HG02759 (cell line): ENCODE data around the gene PSMD14.
"Not testable (repeated sequence)": the region's sequence is repeated elsewhere in the genome, so short reads cannot be mapped to it uniquely, and the experiment has no call there.

ENCODE experiments used
- ATAC-seq: cut with Tn5 transposase; IDR thresholded peaks from one replicate; pipeline ENCODE4 v1.9.1; 2021; ENCODE audit warnings: mild to moderate bottlenecking, moderate library complexity; ENCODE audit not compliant: unreplicated experiment

The PSMD14 gene

DNA sequence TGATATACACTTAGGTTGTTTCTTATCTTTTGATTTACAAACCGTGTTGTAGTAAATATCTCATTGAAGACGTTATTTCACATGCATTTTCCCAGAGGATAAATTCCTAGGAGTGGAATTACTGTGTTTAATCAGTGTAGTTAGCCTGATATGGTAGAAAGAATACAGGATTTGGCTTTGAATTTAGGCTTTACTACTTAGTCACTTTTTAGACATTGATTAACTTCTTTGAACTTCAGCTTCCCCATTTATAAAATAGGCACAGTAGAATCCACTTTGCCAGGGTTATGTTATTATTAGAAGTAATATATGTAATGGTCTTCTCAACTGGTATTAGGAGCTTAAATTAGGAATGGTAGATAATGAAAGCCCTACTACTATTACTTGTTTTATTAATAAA lies 27.4 kb downstream of the PSMD14 start:
- ATAC-seq: no peak

DNA sequence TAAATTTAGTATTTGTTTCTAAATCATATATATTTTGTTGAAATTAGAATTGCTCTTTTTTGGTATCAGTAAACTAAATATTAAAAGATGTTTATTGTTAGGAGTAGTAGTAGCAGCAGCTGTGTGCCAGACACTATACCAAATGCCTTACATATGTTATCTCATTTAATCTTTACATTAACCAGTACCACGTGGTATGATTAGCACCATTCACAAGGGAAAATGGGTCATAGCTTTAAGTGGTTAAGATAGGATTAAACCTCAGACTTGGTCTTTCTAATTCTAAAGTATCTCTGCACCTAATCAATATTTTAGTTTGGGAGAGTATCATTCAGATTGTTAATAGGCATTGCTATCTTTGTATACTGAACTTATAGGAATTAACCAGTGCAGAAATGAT lies 29.0 kb downstream of the PSMD14 start:
- no peak for ATAC-seq

DNA sequence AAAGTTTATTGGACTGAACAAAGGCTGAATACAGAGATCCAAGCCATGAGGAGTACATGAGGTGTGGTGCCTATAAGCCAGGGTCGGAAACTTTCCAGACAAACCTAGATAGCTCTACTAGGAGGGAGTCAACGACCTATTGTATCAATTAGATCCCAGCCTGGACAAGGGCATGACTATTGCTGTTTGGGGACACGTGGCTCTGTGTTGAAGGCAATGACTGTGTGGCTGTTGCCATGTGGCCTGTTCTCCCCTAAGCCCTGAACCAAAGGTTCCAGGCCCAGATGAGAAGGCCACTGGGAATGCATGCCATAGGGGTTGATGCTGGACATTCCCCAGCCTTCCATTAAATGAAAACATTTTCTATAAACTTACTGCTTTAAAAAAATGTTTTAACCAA lies 31.3 kb downstream of the PSMD14 start:
- ATAC-seq: not testable (repeated sequence)

DNA sequence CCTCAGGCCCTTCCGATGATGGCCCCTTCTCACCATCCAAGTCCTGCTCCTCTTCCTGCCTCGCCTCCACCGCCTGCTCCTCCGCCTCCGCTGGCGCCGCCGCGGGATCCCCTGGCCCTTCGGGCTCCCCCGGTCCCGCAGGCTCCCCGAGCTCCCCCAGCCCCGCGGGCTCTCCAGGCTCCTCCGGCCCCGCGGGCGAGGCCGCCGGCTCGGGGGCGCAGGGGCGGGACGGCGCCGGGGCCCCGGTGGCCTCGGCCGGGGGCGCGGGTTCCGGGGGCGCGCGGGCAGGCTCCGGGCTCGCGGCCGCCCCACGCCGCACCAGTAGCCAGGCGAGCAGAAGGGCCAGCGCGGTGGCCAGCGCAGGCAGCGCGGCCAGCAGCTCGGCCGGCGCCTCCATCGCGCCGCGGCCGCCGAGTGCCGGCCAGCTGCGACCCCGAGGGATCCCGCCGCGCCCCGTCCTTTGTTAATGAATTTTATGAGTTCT lies 32.7 kb downstream of the PSMD14 start:
- not testable (repeated sequence) for ATAC-seq

DNA sequence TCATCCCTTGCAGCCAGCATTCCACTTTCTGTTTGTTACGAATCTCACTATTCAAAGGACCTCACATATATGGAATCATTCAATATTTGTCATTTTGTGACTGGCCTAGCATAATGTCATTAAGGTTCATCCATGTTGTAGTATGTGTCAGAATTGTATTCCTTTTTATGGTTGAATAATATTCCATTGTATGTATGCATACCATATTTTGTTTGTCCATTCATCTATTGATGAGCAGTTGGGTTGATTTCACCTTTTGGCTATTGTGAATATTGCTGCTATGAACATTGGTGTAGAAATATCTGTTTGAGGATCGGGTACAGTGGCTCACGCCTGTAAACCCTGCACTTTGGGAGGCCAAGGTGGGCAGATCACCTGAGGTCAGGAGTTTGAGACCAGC lies 35.0 kb downstream of the PSMD14 start:
- ATAC-seq: no peak

DNA sequence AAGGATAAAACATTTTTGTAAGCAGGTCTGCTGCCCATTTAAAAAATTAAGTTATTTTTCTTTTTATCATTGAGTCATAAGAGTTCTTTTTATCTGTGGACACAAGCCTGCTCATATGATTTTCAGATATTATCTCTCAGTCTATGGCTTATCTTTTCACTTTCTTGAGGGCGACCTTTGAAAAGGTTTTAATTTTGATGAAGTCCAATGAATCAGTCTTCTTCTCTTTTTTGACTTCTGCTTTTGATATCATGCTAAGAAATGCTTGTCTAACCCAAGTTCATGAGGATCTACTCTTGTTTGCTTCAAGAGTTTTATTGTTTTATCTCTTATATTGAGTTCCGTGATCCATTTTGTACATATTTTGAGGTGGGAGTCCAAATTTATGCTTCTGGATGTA lies 36.5 kb downstream of the PSMD14 start:
- ATAC-seq: no peak

DNA sequence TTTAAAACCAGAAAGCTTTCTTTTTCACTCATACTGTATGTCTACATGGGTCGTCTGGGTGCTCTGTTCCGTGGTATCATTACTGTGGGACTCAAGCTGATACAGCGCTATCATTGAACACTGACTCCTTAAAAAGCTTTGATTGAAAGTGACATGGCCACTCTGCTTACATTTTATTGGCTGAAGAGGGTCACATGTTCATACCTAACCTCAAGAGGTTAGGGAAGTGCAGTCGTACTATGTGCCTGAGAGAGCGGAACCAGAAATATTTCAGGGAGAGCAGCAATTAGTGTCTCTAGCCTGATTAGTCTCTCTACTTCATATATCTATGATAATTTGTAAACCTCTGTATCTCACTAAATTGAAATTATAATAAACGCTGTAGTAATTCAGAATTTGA lies 43.5 kb downstream of the PSMD14 start:
- ATAC-seq: no peak

DNA sequence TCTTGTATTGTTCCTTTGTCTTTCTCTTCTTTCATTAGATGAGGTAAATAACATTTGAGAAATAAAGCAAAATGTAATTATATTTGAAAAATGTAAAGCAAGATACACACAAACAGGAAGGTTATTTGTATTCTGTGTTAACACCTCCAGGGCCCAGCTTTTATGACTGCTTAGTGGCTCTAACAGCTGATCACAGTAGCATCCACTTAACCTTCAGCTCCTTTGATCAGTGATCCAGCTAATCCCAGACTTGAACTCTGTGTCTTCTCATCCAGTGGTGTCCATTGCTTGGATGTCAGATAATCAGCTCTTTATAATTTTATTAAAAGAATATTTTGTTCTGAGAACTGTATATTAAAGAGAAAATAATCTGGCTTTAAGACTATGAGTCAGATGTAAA lies 44.5 kb downstream of the PSMD14 start:
- no peak for ATAC-seq

DNA sequence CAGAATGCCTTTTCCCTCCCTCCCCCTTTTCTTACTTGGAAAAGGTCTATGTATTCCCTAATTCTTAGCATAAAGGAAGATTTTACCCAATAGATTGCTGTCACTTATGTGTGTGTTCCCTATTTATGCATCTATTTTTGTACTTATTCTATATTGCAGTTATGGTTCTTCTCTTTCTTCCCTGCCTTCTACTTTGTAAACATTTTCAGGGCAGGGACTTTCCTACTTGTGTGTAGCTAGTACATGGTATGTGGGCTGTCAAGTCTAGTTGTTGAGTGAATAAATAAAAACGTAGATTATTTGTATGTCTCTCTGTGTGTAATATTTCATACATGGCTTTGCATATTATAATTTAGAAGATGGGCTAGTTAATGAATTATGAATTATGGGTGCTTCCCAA lies 45.3 kb downstream of the PSMD14 start:
- no peak for ATAC-seq

DNA sequence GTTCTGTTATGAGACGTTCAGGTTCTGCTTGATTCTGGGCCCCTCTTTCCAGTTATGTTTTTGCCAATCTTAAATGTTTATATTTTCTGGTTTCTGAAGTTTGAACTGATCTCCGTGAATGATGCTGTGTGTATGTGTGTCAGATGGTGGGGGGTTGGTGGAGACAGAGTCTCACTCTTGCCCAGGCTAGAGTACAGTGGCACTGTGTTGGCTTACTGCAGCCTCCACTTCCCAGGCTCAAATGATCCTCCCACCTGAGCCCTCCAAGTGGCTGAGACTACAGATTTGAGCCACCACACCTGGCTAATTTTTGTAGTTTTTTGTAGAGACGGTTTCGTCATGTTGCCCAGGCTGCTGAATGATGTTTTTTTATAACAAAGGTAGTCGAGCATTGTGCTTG lies 45.9 kb downstream of the PSMD14 start:
- no peak for ATAC-seq

DNA sequence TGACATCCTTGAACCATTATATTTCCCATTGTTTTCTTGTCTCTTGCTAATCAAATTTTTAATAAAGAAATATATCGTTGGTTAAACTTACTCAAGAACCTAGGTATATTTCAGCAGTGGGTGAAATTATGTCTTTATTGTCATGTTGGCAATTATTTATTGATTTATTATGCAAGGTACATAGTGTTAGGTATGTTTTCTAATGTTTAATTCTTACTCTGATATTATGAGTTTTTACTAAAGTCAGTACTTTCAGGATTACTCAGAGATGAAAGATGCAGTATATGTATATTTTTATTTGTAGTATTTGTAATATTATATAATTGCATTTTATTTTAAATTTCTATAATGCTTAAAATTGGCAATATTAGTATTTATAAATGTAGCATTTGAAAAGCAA lies 46.9 kb downstream of the PSMD14 start:
- ATAC-seq: no peak

DNA sequence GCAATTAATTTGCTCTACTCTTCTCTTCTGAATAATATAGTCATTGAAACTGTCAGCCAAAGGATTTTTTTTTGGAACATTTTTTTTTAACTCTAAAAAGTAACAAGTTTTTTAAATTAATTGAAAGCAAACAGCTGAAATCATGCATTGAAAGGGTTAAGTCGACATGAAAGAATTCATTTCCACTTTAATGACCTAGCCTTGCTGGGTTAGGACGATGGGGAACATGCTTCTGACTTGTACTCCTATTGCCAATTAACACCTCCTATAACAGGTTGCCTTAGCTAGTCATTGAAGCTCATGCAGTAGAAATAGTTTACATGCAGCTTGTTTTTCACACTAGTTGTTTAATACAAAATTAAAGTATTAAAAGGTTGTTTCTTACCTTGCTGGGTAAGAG lies 47.8 kb downstream of the PSMD14 start:
- no peak for ATAC-seq

DNA sequence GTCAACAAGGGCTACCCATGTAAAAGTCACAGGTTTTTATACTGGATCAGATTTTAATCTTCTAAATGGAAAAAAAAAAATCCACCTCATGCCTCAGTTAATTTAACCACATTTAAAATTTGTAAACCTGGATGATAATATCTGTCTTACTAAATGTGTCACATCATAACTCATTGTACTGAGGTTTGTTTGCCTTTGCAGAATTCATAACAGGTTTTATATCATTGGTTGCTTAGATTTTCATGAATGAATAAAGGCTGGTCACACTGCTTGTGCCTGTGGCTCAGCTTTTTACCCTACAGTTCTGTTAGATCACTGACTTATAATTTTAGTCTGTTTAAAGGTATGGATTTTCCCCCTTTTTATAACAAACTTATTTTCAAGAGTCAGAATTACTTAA lies 48.9 kb downstream of the PSMD14 start:
- no peak for ATAC-seq

DNA sequence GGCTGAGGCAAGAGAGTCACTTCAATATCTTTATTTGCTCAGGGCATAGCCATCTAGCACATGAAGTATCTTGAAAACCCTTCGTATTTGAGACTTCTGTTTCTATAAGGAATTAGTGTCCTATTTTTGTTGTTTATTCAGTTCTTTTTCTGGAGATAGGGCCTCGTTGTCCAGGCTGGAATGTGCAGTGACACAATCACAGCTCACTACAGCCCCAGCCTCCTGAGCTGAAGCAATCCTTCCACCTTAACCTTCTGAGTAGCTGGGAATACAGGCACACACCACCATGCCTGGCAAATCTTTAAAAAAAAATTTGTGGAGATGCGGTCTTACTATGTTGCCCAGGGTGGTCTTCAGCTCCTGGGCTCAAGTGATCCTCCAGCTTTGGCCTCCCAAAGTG lies 50.6 kb downstream of the PSMD14 start:
- ATAC-seq: no peak

DNA sequence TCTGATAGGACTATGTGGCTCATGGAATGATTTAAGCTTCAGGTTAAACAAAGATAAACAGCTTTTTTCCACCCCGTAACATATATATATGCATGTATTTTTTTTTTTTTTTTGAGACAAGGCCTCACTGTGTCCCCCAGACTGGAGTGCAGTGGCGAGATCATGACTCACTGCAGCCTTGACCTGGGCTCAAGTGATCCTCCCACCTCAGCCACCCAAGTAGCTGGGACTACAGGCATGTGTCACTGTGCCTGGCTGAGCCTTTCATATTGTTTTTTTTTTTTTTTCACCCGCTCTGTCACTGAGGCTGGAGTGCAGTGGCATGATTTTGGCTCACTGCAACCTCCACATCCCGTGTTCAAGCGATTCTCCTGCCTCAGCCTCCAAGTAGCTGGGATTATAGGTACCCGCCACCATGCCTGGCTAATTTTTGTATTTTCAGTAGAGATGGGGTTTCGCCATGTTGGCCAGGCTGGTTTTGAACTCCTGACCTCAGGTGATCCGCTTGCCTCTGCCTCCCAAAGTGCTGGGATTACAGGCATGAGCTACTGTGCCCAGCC lies 52.0 kb downstream of the PSMD14 start:
- not testable (repeated sequence) for ATAC-seq

DNA sequence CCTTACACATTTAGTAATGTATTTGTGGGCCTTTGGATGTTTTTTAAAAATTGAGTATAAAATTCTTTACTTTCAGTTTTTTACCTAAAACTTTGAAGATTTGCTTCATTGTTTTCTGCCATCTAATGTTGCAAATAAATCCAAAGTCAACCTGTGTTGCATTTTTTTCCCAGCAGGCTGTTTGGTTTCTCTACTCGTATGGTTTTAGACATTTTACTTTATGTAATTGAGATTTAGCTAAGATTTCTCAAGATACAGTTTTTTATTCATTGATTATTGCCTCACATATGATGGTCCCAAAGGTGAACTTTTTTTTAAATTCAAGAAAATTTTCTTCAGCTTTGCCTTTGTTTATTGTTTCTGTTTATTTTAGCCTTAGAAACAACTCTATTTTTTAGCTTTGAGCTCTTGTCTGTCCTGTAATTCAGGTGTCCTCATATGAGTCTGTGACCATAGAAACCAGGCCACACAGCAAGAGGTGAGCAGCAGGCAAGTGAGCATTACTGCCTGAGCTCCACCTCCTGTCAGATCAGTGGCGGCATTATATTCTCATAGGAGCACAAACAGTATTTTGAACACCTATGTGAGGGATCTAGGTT lies 54.4 kb downstream of the PSMD14 start:
- ATAC-seq: no peak

DNA sequence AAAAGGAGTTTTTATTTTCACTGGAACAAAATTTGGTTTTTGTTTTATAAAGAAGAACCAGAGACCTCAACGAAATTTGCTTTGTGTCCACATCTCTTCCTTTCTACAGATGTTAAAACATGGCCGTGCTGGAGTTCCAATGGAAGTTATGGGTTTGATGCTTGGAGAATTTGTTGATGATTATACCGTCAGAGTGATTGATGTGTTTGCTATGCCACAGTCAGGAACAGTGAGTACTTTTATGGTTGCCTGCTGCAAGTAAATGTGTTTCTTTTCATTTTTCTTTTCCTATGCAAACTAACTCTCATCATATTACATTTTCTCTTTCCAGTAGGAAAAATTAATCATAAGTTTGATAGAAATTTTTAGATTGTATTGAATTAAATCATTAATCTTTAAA lies 59.5 kb downstream of the PSMD14 start:
- ATAC-seq: no peak

DNA sequence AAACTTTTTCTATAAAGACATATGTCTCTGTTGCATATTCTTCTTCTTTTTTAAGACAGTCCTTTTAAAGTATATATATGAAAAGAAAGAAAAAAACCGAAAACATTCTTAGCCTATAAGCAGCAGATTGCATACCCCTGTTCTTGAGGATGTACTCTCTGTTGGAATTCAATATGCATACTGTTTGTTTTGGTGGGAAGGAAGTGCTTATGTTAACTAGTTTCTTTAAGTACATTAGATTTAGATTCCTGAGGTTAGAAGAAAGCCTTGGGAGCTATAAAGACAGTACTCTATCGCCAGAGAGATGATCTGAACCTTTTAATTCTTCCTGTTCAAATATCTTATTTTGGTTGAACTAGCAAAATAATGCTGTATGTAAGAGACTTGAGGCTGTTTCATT lies 61.1 kb downstream of the PSMD14 start:
- no peak for ATAC-seq

DNA sequence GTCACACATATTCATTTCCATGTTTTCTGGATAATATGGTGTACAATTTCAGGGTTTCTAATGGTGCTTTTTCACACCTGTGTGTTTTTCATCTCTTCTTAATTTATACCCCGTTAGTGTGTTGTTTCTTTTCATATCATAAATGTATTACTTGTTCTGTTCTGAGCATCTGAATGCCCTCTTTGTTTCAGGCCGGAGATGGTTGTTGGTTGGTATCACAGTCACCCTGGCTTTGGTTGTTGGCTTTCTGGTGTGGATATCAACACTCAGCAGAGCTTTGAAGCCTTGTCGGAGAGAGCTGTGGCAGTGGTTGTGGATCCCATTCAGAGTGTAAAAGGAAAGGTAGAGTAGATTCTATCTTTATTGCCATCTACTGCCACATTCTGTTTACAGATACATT lies 62.8 kb downstream of the PSMD14 start:
- no peak for ATAC-seq

DNA sequence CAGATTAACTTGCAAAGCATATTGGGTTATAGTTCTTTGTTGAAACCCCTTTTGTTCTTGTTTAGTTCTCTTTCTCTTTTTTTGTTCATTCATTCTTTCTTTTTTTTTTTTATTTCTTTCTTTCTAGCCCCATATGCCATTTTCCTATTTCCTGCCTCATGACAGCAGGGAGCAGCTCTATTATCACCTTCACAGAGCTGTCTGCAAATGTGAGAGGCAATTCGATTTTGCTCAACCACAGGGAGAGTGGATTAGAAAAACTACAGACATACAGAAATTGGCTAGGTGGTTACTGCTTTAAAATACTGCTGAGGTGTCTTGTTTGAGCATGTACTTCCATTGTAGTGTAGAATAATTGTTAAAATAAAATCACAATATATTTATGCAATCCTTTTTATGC lies 63.6 kb downstream of the PSMD14 start:
- ATAC-seq: no peak

DNA sequence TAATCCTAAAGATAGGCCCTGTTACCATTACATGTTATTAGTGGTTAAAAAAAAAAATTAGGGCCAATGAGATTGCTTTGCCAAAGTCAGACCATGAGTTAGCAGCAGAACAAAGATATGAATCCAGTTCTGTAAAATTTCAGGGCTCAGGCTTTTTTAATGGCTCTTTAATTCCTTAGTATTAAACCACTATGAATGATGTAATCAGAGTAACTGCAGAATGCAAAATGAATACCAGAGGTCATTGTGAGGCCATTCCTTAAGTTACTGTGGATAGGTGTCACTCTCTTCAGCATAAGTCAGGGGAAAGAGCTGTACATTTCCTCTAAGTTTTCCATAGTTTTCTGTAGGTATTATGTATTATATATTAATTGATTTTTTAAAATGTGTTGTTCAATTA lies 65.7 kb downstream of the PSMD14 start:
- ATAC-seq: no peak

DNA sequence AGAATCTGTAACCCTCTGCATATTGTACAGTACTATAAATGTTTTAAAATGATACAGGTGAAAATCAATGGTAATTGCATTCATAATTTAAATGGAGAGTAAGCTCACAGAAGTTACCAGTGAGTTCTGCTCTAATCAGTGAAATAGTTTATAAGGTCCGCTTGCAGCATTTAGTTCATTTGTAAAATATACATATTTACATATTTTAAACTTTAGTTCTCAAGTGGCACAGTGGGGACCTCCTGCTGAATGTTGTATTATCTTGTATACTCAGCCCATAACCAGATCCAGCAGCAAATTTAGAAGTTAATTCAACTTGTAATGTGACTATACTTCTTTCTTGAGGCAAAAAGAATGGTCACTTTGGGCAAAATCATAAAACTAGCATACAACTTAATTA lies 66.2 kb downstream of the PSMD14 start:
- no peak for ATAC-seq

DNA sequence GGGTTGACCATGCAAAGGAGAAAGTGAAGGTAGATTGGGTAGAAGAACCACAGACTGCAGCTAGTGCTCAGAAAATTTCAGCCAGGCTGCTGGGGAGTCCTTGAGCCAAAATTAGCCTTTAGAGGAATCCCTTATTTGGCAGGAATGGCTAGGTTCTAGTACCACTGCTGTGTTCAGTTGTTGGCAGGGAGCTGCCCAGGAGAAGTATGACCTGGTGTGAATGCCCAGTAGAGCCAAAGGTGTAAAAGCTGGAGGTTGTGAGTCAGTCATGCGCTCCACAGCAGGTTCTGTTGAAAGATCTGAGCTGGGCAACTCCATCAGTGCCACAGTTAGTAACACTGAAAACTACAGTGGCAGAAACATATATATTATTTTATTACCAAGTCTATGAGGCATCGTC lies 71.5 kb downstream of the PSMD14 start:
- no peak for ATAC-seq
